Measurements from ENCODE around the gene ITSN1.
A peak's percentile ranks its signal among the peaks of the same experiment; 100 is the strongest.
"Not testable (repeated sequence)": the region's sequence is repeated elsewhere in the genome, so short reads cannot be mapped to it uniquely, and the experiment has no call there.

ITSN1 gene

DNA sequence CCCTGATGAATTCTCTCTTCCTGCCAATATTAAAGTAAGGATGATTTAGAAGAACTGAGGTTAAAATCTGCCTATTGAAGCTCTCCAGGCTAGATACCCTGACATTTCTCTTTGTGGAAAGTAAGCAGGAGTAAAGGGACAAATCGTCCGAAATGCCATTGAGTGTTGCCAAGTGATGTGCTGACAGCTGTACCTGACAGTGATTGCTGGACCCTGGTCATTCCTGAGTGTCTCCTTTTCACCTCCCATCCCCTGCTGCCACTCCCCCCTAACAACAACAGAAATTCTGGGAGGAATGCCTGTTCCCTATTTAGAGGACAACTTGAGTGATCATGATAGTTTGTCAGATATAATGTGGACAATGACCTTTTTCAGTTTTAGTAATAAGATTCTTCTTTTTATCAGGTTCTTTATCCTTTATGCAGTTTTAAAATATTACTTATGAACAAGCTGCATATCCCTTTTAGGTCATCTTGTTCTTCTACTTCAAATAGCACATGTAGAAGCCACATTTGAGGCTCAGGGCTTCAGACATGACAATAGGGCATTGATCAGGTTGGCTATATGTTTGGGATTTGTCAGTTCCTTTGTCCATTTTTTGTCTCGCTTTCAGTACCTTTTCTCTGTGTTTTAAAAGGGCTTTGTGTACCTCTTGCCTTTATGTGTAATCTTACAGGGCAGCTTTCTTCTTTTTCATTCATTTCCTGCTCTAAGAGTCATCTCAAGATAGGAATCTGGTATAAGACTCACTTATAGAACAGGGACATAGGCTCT lies 56.0 kb downstream of the ITSN1 start:
- Mint-ChIP-seq H3K27ac (no peak overlapping the region), H3K27me3 (no peaks in the 10 kb centered on the region), H3K4me3 (no peak overlapping the region), H3K9me3 (no peaks in the 10 kb centered on the region), H3K4me1 (ENCODE audit: low read depth in 2 of 2) (peaks cover 0 to under 1% of the 10 kb centered on the region in 2 donors), H3K36me3 (ENCODE audit: insufficient read depth) (no peaks in the 10 kb centered on the region)
- ATAC-seq (replicated peaks): no peak
- no peak for DNase-seq

DNA sequence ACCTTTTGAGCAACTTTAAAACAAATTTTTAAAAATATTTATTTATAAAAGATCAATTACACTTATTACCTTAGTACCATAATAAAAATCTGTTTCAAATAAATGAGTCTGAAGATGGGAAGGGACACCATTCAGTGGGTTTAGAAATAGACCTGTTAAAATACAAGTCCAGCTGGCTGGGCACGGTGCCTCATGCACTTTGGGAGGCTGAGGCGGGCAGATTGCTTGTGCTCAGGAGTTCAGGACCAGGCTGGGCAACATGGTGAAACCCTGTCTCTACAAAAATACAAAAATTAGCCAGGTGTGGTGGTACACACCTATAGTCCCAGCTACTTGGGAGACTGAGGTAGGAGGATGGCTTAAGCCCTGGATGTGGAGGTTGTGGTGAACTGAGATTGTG lies 57.0 kb downstream of the ITSN1 start:
- no peak for ATAC-seq (replicated peaks)
- no peak overlapping the region for H3K27ac Mint-ChIP-seq
- no peak overlapping the region for H3K4me3 Mint-ChIP-seq
- H3K4me1 Mint-ChIP-seq (ENCODE audit: low read depth in 2 of 2): peaks cover 2 to 11% of the 10 kb centered on the region in 2 donors
- H3K36me3 Mint-ChIP-seq (ENCODE audit: insufficient read depth): no peaks in the 10 kb centered on the region
- no peak for DNase-seq
- H3K27me3 Mint-ChIP-seq: no peaks in the 10 kb centered on the region
- no peaks in the 10 kb centered on the region for H3K9me3 Mint-ChIP-seq

DNA sequence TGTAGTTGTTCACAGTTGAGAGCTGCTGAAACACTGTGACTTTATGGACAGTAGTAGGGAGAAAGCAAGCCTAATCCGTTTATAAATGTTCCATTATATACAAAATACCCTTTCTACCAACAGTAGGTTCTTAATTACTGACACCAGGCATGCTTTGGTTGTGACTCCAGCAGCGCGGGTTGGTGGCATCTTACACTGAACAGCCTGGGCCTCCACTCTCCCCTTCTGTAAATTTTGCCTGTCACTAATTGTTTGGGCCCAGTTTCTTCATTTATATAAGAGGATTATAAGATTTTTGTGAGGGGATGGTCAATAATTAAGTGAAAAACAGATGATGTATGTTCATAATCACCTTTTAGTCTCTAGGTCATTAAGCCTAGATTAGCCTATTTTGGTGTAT lies 58.2 kb downstream of the ITSN1 start:
- Mint-ChIP-seq H3K4me3 (no peak overlapping the region), H3K27ac (no peak overlapping the region), H3K36me3 (ENCODE audit: insufficient read depth) (no peaks in the 10 kb centered on the region), H3K9me3 (no peaks in the 10 kb centered on the region), H3K27me3 (no peaks in the 10 kb centered on the region), H3K4me1 (ENCODE audit: low read depth in 2 of 2) (peaks cover 3 to 13% of the 10 kb centered on the region in 2 donors)
- no peak for ATAC-seq (replicated peaks)
- no peak for DNase-seq

GRCh38 chr21:33703750-33704606 lies 61.7 kb downstream of the ITSN1 start:
- no peaks in the 10 kb centered on the region for H3K9me3 Mint-ChIP-seq
- peak overlapping the region; percentile 41 to 62 for H3K4me3 Mint-ChIP-seq
- DNase-seq: peak in 1 of 3 experiments; percentile 6
- H3K27me3 Mint-ChIP-seq: no peaks in the 10 kb centered on the region
- no peaks in the 10 kb centered on the region for H3K36me3 Mint-ChIP-seq (ENCODE audit: insufficient read depth)
- peak overlapping the region; percentile 90 to 95 for H3K27ac Mint-ChIP-seq
- H3K4me1 Mint-ChIP-seq (ENCODE audit: low read depth in 2 of 2): peaks cover 3 to 13% of the 10 kb centered on the region in 2 donors
- peak; percentile 48 for ATAC-seq (replicated peaks)

DNA sequence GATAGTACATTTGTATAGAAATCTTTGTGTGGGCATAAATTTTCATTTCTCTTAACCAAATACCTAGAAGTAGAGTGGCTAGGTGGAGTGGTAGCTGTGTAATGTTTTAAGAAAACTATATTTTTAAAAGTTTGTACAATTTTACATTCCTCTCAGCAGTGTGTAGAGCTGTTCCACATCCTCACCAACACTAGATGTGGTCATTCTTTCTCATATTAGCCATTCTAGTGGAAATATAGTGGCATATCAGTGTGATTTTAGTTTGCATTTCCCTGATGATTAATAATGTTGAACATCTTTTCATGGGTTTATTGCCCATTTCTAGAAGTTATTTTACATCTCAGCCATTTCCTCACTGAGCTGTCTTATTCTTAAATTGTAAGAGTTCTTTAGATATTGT lies 65.5 kb downstream of the ITSN1 start:
- no peaks in the 10 kb centered on the region for H3K27me3 Mint-ChIP-seq
- DNase-seq: no peak
- H3K27ac Mint-ChIP-seq: no peak overlapping the region
- no peak overlapping the region for H3K4me3 Mint-ChIP-seq
- no peaks in the 10 kb centered on the region for H3K9me3 Mint-ChIP-seq
- H3K4me1 Mint-ChIP-seq (ENCODE audit: low read depth in 2 of 2): peaks cover 3 to 13% of the 10 kb centered on the region in 2 donors
- peaks cover 3% of the 10 kb centered on the region for H3K36me3 Mint-ChIP-seq (ENCODE audit: insufficient read depth)
- no peak for ATAC-seq (replicated peaks)

GRCh38 chr21:33708874-33709273 lies 66.6 kb downstream of the ITSN1 start:
- DNase-seq (no peak), ATAC-seq (replicated peaks) (no peak)
- no peak overlapping the region for H3K27ac Mint-ChIP-seq
- H3K4me3 Mint-ChIP-seq: no peak overlapping the region
- H3K36me3 Mint-ChIP-seq (ENCODE audit: insufficient read depth): peaks cover 3% of the 10 kb centered on the region
- no peaks in the 10 kb centered on the region for H3K9me3 Mint-ChIP-seq
- peaks cover 3 to 7% of the 10 kb centered on the region in 2 donors for H3K4me1 Mint-ChIP-seq (ENCODE audit: low read depth in 2 of 2)
- no peaks in the 10 kb centered on the region for H3K27me3 Mint-ChIP-seq

GRCh38 chr21:33712022-33712803 lies 69.9 kb downstream of the ITSN1 start:
- no peaks in the 10 kb centered on the region for H3K9me3 Mint-ChIP-seq
- H3K27ac Mint-ChIP-seq: no peak overlapping the region
- no peak for ATAC-seq (replicated peaks)
- no peak overlapping the region for H3K4me3 Mint-ChIP-seq
- no peak for DNase-seq
- no peaks in the 10 kb centered on the region for H3K4me1 Mint-ChIP-seq (ENCODE audit: low read depth in 2 of 2)
- H3K27me3 Mint-ChIP-seq: peaks cover 0 to 9% of the 10 kb centered on the region in 2 donors
- peaks cover 3% of the 10 kb centered on the region for H3K36me3 Mint-ChIP-seq (ENCODE audit: insufficient read depth)

- H3K27me3 Mint-ChIP-seq: peaks cover 0 to 6% of the 10 kb centered on the region in 2 donors
- no peaks in the 10 kb centered on the region for H3K36me3 Mint-ChIP-seq (ENCODE audit: insufficient read depth)
- H3K9me3 Mint-ChIP-seq: no peaks in the 10 kb centered on the region
- H3K4me1 Mint-ChIP-seq (ENCODE audit: low read depth in 2 of 2): no peaks in the 10 kb centered on the region
- ATAC-seq (replicated peaks): no peak
- no peak for DNase-seq
- H3K4me3 Mint-ChIP-seq: no peak overlapping the region
- no peak overlapping the region for H3K27ac Mint-ChIP-seq
These were observed 78.8 kb downstream of the ITSN1 start for GRCh38 chr21:33721081-33721480.

- H3K4me3 Mint-ChIP-seq; H3K36me3 Mint-ChIP-seq (ENCODE audit: insufficient read depth); H3K27ac Mint-ChIP-seq; DNase-seq; ATAC-seq (replicated peaks); H3K9me3 Mint-ChIP-seq; H3K4me1 Mint-ChIP-seq (ENCODE audit: low read depth in 2 of 2); H3K27me3 Mint-ChIP-seq: not testable (repeated sequence)
These were observed 86.8 kb downstream of the ITSN1 start for GRCh38 chr21:33729139-33729538.

GRCh38 chr21:33729641-33730040 lies 87.3 kb downstream of the ITSN1 start:
- Mint-ChIP-seq H3K9me3 (no peaks in the 10 kb centered on the region), H3K27ac (no peak overlapping the region), H3K27me3 (no peaks in the 10 kb centered on the region), H3K36me3 (ENCODE audit: insufficient read depth) (no peaks in the 10 kb centered on the region), H3K4me3 (no peak overlapping the region), H3K4me1 (ENCODE audit: low read depth in 2 of 2) (no peaks in the 10 kb centered on the region)
- ATAC-seq (replicated peaks) (no peak), DNase-seq (no peak)

DNA sequence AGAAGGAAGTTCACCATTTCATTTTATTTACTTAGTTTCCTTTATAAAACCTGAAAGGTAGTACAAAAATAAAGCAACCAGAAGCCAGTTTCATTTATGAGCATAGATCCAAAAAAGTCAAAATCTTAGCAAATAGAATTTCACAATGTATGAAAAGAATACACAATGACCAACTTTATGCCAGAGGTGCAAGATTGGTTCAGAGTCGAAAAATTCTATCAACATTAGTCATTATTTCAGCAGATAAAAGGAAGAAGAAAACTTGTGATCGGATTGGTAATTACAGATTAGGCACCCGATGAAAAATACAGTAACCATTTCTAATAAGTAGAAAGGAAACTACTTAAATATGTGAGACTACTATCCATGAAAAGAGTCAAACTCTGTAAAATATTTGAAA lies 89.1 kb downstream of the ITSN1 start:
- H3K4me3 Mint-ChIP-seq: no peak overlapping the region
- no peaks in the 10 kb centered on the region for H3K27me3 Mint-ChIP-seq
- DNase-seq (no peak), ATAC-seq (replicated peaks) (no peak)
- H3K4me1 Mint-ChIP-seq (ENCODE audit: low read depth in 2 of 2): no peaks in the 10 kb centered on the region
- H3K9me3 Mint-ChIP-seq: no peaks in the 10 kb centered on the region
- no peaks in the 10 kb centered on the region for H3K36me3 Mint-ChIP-seq (ENCODE audit: insufficient read depth)
- H3K27ac Mint-ChIP-seq: no peak overlapping the region

DNA sequence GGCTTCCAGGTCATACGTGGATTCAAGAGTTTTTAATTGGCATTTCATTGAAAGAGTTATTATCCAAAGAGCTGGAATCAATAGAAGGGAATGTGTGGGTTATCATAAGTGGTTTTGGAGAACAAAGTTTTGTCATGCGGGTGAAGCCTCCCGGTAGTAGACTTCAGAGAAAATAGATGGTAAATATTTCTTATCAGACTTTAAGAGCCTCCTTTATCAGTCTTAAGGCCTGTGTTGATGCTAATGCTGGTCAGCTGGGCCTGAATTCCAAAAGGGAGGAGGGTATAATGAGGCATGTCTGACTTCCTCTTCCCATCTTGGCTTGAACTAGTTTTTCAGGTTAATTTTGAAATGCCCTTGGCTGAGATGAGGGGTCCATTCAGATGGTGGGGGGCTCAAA lies 89.7 kb downstream of the ITSN1 start:
- ATAC-seq (replicated peaks) (no peak), DNase-seq (no peak)
- no peaks in the 10 kb centered on the region for H3K27me3 Mint-ChIP-seq
- H3K27ac Mint-ChIP-seq: no peak overlapping the region
- H3K4me1 Mint-ChIP-seq (ENCODE audit: low read depth in 2 of 2): no peaks in the 10 kb centered on the region
- no peaks in the 10 kb centered on the region for H3K36me3 Mint-ChIP-seq (ENCODE audit: insufficient read depth)
- no peaks in the 10 kb centered on the region for H3K9me3 Mint-ChIP-seq
- H3K4me3 Mint-ChIP-seq: no peak overlapping the region

GRCh38 chr21:33733601-33734000 lies 91.3 kb downstream of the ITSN1 start:
- Mint-ChIP-seq H3K4me1 (ENCODE audit: low read depth in 2 of 2) (no peaks in the 10 kb centered on the region), H3K9me3 (no peaks in the 10 kb centered on the region), H3K27me3 (no peaks in the 10 kb centered on the region)

More at GRCh38 chr21:33733601-33734000, 91.3 kb downstream of the ITSN1 start:
- no peak for ATAC-seq (replicated peaks)
- DNase-seq: no peak
- no peaks in the 10 kb centered on the region for H3K36me3 Mint-ChIP-seq (ENCODE audit: insufficient read depth)
- no peak overlapping the region for H3K27ac Mint-ChIP-seq
- no peak overlapping the region for H3K4me3 Mint-ChIP-seq

Data from effector memory CD8-positive, alpha-beta T cell (primary cell).